NK-92 treated with Interleukin-12 subunit alpha and Interleukin-12 subunit beta, amount 100 ng/mL, for 24 hours (cell line): Measurements from ENCODE around the gene RNF25.
A peak's percentile ranks its signal among the peaks of the same experiment; 100 is the strongest.

Experiments
- DNase-seq: peaks from one replicate; lab custom pipeline; 2025; lab: John Stamatoyannopoulos, UW

The RNF25 gene

DNA sequence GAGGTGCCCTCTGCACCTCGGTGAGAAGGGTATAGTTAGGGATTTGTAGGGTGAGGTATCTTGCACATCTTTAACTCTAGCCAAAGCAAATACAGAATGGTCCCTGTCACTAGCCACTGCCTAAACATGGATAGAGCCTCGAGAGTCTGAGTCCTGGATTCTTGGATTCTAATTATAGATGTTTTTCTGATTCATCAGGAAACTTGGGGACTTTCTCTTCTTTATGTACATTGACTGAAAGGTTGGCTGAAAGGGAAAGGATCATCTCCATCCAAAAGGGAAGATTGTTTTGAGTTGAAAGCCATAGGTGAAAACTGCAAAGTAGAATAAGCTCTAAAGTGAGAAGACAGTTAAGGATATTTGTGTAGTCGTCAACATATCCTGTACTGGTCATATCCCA, 8.3 kb upstream of the RNF25 start:
- DNase-seq: no peak

DNA sequence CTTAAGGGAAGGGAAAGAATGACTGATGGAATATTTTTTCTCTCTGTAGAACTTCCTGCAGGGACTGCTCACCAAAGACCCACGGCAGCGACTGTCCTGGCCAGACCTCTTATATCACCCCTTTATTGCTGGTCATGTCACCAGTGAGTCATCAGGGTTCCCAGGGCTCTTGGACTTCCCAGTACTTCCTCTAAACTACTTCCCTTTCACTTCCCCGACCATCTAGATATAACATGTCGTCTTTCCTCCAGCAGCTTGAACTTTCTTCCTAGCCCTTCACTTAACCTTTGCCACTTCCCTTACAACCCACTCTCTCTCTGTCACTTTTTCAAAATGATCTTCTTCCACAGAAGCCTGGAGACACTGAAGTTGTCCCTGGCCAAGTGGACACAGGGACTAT, 7.3 kb upstream of the RNF25 start:
- no peak for DNase-seq

DNA sequence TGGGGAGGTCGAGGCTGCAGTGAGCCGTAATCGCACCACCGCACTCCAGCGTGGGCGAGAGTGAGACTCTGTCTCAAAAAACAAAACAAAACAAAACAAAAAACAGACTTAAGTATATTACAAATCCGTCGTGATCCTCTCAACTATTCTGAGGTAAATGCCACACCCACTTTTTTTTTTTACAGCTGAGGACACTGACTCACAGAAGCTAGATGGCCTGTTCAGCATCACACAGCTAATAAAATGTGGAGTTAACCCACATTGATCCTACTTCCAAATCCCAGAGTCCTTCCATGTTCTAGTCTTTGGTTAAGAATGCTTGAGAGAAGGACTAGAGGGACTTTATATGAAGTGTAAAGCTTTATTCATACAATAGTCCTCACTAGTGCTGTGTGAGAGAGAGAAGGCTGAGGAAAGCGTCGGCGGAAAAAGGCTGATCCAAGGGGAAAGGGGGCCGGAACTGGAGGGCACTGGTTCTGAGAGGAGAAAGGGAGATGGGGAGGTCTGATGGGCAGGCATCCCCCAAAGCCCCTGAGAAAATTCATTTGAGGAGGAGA, 627 bp downstream of the RNF25 start:
- no peak for DNase-seq

GRCh38 chr2:218664653-218665052, 7.1 kb downstream of the RNF25 start:
- no peak for DNase-seq

- DNase-seq: no peak
These were observed 7.9 kb downstream of the RNF25 start for GRCh38 chr2:218663901-218664300.

- no peak for DNase-seq
These were observed 9.0 kb downstream of the RNF25 start for GRCh38 chr2:218662827-218663226.

GRCh38 chr2:218662377-218662776, 9.4 kb downstream of the RNF25 start:
- DNase-seq: no peak

- DNase-seq: no peak
These were observed 11.8 kb downstream of the RNF25 start for GRCh38 chr2:218659988-218660358.

DNA sequence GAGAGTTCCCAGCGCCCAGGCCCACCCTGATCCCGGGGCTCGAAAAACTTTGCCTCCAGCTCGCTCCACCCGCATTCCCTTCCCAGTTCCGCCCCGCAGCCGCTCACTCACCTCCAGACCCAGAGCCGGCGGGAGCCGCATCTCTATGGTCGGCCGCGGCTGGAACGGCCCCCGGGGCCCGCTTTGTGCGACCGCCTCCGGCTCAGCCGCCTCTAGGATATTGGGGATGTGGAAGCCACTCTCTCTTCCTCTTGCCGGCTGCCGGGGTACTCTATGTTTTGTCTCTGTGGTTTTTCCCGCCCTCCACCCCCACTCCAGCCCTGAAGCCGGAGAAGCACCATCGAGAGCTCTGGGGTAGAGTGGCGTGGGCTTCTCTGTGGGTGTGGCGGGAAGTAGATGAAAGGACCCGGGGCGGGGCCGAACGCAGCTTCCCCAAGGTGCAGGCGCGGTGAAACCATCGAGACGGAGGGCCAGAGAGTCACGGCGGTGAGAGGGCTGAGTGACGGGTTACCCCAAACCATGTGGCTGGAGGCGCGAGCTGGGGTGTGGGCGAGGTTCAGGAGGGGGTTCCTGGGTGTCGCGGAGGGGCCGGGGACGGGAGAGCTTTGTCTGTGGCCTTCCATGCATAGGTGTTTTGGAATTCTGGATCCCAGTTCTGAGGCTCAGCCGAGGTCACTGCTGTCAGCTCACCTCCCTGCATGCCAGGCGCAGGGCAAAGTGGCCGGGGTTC, 12.4 kb downstream of the RNF25 start, which contains the start of the genes BCS1L and ZNF142:
Gene BCS1L (plus strand): TSS at position 426 of the 730 bp plus-strand sequence. CDS start 1,305 bp downstream, outside the sequence.
Gene ZNF142 (minus strand): TSS at position 366 of the 730 bp plus-strand sequence. CDS start 3,194 bp downstream, outside the sequence.
- DNase-seq: peak; percentile 94

GRCh38 chr2:218658671-218659257, 13.0 kb downstream of the RNF25 start:
- peak; percentile 39 for DNase-seq

DNA sequence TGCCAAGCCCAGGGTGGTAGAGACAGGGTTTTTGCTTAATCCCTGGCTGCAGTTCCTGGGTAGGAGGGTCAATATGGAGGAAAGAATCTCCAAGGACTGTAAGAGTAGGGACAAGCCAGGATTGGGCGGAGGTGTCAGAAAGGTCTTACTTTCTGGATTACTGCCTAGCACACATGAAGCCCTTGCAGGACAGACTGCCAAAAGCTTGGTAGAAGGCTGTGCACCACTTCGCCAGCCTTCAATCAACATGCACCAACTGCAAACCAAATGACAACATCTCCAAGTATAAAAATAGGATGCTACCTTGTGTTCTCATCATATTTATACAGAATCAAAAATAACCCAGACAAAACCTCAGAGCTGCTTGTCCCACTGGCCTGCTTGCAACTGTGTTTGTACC, 16.1 kb downstream of the RNF25 start:
- no peak for DNase-seq

DNA sequence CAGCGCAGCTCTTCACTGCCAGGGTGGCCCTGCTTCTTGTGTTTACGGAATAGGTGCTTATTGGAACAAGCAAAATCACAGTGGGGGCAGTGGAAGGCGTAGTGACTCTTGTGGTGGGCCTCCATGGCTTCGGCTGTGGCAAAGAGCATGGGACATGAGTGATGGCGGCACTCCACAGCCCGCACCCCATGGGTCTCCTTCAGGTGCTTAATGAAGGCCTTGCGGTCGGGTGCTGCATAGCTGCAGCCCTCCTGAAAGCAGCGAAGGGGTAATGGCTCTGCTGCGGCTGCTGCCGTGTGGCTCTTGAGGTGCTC, 23.1 kb downstream of the RNF25 start:
- DNase-seq: no peak

GRCh38 chr2:218648088-218648786, 23.6 kb downstream of the RNF25 start:
- DNase-seq: no peak

GRCh38 chr2:218645126-218645525, 26.7 kb downstream of the RNF25 start:
- no peak for DNase-seq

DNA sequence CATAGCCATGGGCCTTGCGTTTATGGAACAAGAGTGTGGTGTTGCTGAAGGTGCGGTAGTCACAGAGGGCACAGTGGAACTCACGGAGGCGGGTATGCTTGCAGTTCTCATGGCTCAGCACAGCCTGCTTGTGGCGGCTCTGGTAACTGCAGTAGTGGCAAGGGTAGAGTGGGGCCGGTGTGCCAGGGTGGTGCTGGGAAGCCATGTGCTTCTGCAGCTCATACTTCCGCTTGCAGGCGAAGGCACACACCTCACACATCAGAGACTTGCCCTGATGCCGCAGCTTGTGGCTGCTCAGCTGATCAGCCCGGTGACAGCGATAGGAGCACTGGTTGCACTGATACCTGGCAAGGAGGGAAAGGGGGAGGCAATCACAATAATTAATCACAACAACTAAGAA, 27.1 kb downstream of the RNF25 start:
- DNase-seq: no peak

- DNase-seq: no peak
These were observed 28.0 kb downstream of the RNF25 start for GRCh38 chr2:218643751-218644310.

- DNase-seq: no peak
These were observed 29.0 kb downstream of the RNF25 start for GRCh38 chr2:218642786-218643185.

GRCh38 chr2:218642121-218642656, 29.6 kb downstream of the RNF25 start:
- DNase-seq: no peak

DNA sequence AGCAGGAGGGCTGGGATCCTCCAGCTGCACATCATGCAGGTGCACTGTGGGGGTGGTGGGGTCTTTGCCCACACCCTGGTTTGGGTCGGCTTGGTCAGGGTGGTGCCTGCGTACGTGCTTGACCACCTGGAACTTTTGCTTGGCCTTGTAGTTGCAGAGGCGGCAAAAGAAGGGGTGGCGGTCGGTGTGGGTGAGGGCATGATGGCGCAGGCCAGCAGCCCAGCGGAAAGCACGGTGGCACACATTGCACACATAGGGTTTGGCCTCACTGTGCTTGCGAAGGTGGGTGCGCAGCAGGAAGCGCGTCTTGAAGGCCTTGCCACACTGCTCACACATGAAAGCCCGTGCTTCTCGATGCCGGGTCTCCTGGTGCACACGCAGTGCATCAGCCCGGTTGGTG, 33.4 kb downstream of the RNF25 start:
- no peak for DNase-seq

GRCh38 chr2:218635719-218636118, 36.1 kb downstream of the RNF25 start:
- DNase-seq: no peak

DNA sequence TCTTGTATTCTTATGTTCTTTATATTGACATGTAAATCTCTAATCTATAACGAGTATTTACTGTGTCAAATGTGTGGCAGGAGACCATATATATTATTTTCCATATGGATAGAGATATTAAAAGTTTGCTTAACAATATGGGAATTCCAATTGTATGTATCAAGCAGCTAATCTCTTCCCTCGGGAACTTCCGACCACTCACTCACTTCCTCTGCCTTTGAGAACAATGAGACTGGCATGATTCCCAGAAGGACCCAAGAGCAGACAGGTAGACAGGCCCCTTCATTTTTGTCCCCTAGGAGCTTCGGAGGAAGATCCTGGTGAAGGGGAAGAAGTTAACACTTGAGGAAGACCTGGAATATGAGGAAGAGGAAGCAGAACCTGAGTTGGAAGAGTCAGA, 40.0 kb downstream of the RNF25 start:
- no peak for DNase-seq

DNA sequence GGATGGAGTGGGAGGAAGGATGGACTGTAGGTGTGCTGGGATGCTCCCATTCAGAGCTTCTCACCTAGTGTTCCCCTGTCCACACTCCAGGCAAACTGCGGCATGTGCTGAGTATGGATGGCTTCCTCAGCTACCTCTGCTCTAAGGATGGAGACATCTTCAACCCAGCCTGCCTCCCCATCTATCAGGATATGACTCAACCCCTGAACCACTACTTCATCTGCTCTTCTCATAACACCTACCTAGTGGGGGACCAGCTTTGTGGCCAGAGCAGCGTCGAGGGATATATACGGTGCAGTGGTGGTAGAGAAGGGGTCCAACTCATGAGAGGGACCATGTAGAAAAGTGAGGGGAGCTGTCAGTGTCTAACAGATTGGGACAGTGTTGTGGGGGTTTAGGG, 43.9 kb downstream of the RNF25 start:
- no peak for DNase-seq
